Nephron progenitor cell (in vitro differentiated cells): Measurements from ENCODE around the gene UBR2.

Experiments
- DNase-seq: peaks from one replicate; pipeline ENCODE4 v3.0.0; 2021
- H3K27ac Mint-ChIP-seq: 2 replicates; pipeline ENCODE4 v1.8.0; 2021; ENCODE audit warnings: mild to moderate bottlenecking, moderate library complexity, mixed read lengths
- H3K27me3 Mint-ChIP-seq: 2 replicates; pipeline ENCODE4 v1.8.0; 2021; ENCODE audit warnings: mild to moderate bottlenecking, low read depth, mixed read lengths; ENCODE audit not compliant: poor library complexity
- H3K36me3 Mint-ChIP-seq: 2 replicates; pipeline ENCODE4 v1.8.0; 2021; ENCODE audit warnings: low read depth, mixed read lengths
- H3K4me1 Mint-ChIP-seq: 2 replicates; pipeline ENCODE4 v1.8.0; 2021; ENCODE audit warnings: mixed read lengths
- H3K4me3 Mint-ChIP-seq: 2 replicates; pipeline ENCODE4 v1.8.0; 2021; ENCODE audit warnings: mild to moderate bottlenecking, moderate library complexity, mixed read lengths
- H3K9me3 Mint-ChIP-seq: 2 replicates; pipeline ENCODE4 v1.8.0; 2021; ENCODE audit warnings: mild to moderate bottlenecking, moderate library complexity, mixed read lengths
- CTCF ChIP-seq: fragments of 200-600 bp; sonication (generic); IDR thresholded peaks from 2 replicates; pipeline ENCODE4 v1.5.0; 2021; ENCODE audit warnings: antibody characterized with exemption

The UBR2 gene

GRCh38 chr6:42547407-42548329 is 16.2 kb upstream of the UBR2 start:
- TF ChIP-seq CTCF = peak; percentile 99
- peak overlapping the region; percentile 66 for H3K27ac Mint-ChIP-seq
- peak overlapping the region; percentile 83 for H3K4me3 Mint-ChIP-seq
- peaks cover 14% of the 10 kb centered on the region for H3K4me1 Mint-ChIP-seq
- H3K9me3 Mint-ChIP-seq = no peaks in the 10 kb centered on the region
- H3K27me3 Mint-ChIP-seq = peaks cover 3% of the 10 kb centered on the region
- DNase-seq = peak; percentile 89
- H3K36me3 Mint-ChIP-seq = no peaks in the 10 kb centered on the region

- Mint-ChIP-seq H3K9me3 (peaks cover 14% of the 10 kb centered on the region), H3K4me1 (peaks cover 19% of the 10 kb centered on the region), H3K4me3 (no peak overlapping the region), H3K36me3 (peaks cover 4% of the 10 kb centered on the region), H3K27ac (no peak overlapping the region), H3K27me3 (peaks cover 3% of the 10 kb centered on the region)
- no peak for DNase-seq
- TF ChIP-seq CTCF = no peak
These were observed 13.6 kb upstream of the UBR2 start for GRCh38 chr6:42550277-42550676.

GRCh38 chr6:42551217-42551616 is 12.6 kb upstream of the UBR2 start:
- peaks cover 14% of the 10 kb centered on the region for H3K9me3 Mint-ChIP-seq
- TF ChIP-seq CTCF = no peak
- no peak for DNase-seq
- H3K36me3 Mint-ChIP-seq = peaks cover 4% of the 10 kb centered on the region
- peaks cover 3% of the 10 kb centered on the region for H3K27me3 Mint-ChIP-seq
- H3K27ac Mint-ChIP-seq = no peak overlapping the region
- no peak overlapping the region for H3K4me3 Mint-ChIP-seq
- H3K4me1 Mint-ChIP-seq = peaks cover 27% of the 10 kb centered on the region

GRCh38 chr6:42552380-42552779 is 11.4 kb upstream of the UBR2 start:
- Mint-ChIP-seq H3K27me3 (peaks cover 3% of the 10 kb centered on the region), H3K4me3 (no peak overlapping the region), H3K36me3 (peaks cover 4% of the 10 kb centered on the region), H3K4me1 (peaks cover 33% of the 10 kb centered on the region), H3K27ac (no peak overlapping the region), H3K9me3 (peaks cover 14% of the 10 kb centered on the region)
- TF ChIP-seq CTCF = no peak
- DNase-seq = no peak

GRCh38 chr6:42555477-42556457 is 8.1 kb upstream of the UBR2 start:
- Mint-ChIP-seq H3K27ac (peak overlapping the region; percentile 90), H3K27me3 (peaks cover 3% of the 10 kb centered on the region), H3K36me3 (peaks cover 4% of the 10 kb centered on the region), H3K4me1 (peaks cover 24% of the 10 kb centered on the region), H3K4me3 (peak overlapping the region; percentile 4), H3K9me3 (peaks cover 14% of the 10 kb centered on the region)
- no peak for TF ChIP-seq CTCF
- DNase-seq = no peak
